Thoracic aorta (tissue), 2 donors: Measurements from ENCODE around the gene GABARAPL2. TPM values are rescaled to one million over a fixed set of nuclear protein-coding genes. Genes with fewer than 3 reads are reported as not detected.

Experiments
- ATAC-seq: fragments of 150-250 bp; one replicate; pipeline ENCODE4 v1.8.0; 2017; ENCODE audit warnings: low read depth; ENCODE audit not compliant: insufficient number of reproducible peaks, low FRiP score
- DNase-seq: peaks from one replicate; pipeline ENCODE4 v3.0.0-alpha.2; 2020; ENCODE audit warnings: low spot score
- H3K27ac ChIP-seq, 2 donors: fragments of 200-600 bp; sonication (generic); 1 replicate in 1 of 2; 2 replicates in 1 of 2; pipeline ENCODE4 v1.5.1; 2016; ENCODE audit warnings: mild to moderate bottlenecking in 2 of 2, moderate library complexity in 2 of 2
- H3K27me3 ChIP-seq: fragments of 200-600 bp; sonication (generic); replicated peaks from 2 replicates; pipeline ENCODE4 v1.6.0; 2016; ENCODE audit warnings: mild to moderate bottlenecking; ENCODE audit not compliant: insufficient read depth
- H3K36me3 ChIP-seq: fragments of 200-600 bp; sonication (generic); one replicate; pipeline ENCODE4 v1.5.1; 2016
- H3K4me1 ChIP-seq, 2 donors: fragments of 200-600 bp; sonication (generic); 1 replicate in 1 of 2; 2 replicates in 1 of 2; pipeline versions ENCODE4 v1.5.1 to v1.6.0; 2016; ENCODE audit warnings: low read depth in 2 of 2, mild to moderate bottlenecking in 1 of 2; ENCODE audit not compliant: control insufficient read depth in 1 of 2
- H3K4me3 ChIP-seq: fragments of 200-600 bp; sonication (generic); 2 replicates; pipeline ENCODE4 v1.5.1; 2016; ENCODE audit warnings: mild to moderate bottlenecking
- H3K9me3 ChIP-seq: fragments of 200-600 bp; sonication (generic); 2 replicates; pipeline ENCODE4 v1.5.1; 2016
- total RNA-seq, 2 donors: library from RNA; depleted of rRNA; stranded (reverse); fragments of >200 nt; gene quantifications; one replicate each; pipeline versions ENCODE4 v1.1.0 to v1.2.3, GENCODE V29; 2016
- TF ChIP-seq, protein P1 (sequence below): fragments of 200-600 bp; sonication (generic); IDR thresholded peaks from one replicate; pipeline ENCODE4 v1.5.1; 2019; ENCODE audit warnings: antibody characterized with exemption

Gene GABARAPL2
- total RNA-seq, 2 donors from 2014 or later: 101 to 122 TPM

GRCh38 chr16:75555707-75556430, 10.3 kb upstream of the GABARAPL2 start, which contains the start of gene TMEM231:
Gene TMEM231 (minus strand): TSS chr16:75556252. CDS start chr16:75556209, 43 bp downstream.
- Histone ChIP-seq H3K4me3 (peak within 1 kb of the TSS; percentile 83), H3K27ac (peak within 1 kb of the TSS; percentile 76 to 77), H3K36me3 (no peaks in the 10 kb centered on the region), H3K27me3 (no peaks in the 10 kb centered on the region), H3K9me3 (no peaks in the 10 kb centered on the region), H3K4me1 (peaks cover 3 to 28% of the 10 kb centered on the region in 2 donors)
- TF ChIP-seq, protein P1, sequence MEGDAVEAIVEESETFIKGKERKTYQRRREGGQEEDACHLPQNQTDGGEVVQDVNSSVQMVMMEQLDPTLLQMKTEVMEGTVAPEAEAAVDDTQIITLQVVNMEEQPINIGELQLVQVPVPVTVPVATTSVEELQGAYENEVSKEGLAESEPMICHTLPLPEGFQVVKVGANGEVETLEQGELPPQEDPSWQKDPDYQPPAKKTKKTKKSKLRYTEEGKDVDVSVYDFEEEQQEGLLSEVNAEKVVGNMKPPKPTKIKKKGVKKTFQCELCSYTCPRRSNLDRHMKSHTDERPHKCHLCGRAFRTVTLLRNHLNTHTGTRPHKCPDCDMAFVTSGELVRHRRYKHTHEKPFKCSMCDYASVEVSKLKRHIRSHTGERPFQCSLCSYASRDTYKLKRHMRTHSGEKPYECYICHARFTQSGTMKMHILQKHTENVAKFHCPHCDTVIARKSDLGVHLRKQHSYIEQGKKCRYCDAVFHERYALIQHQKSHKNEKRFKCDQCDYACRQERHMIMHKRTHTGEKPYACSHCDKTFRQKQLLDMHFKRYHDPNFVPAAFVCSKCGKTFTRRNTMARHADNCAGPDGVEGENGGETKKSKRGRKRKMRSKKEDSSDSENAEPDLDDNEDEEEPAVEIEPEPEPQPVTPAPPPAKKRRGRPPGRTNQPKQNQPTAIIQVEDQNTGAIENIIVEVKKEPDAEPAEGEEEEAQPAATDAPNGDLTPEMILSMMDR: no peak
- DNase-seq (peak; percentile 95), ATAC-seq (peak; percentile 80)

- TF ChIP-seq, protein P1: no peak
- ATAC-seq: no peak
- Histone ChIP-seq H3K27ac (peak overlapping the region; percentile 64 to 76), H3K9me3 (no peaks in the 10 kb centered on the region), H3K27me3 (no peaks in the 10 kb centered on the region), H3K4me1 (peaks cover 3 to 28% of the 10 kb centered on the region in 2 donors), H3K4me3 (peak overlapping the region; percentile 83), H3K36me3 (no peaks in the 10 kb centered on the region)
- DNase-seq: no peak
These were observed 9.7 kb upstream of the GABARAPL2 start for GRCh38 chr16:75556431-75556950.

DNA sequence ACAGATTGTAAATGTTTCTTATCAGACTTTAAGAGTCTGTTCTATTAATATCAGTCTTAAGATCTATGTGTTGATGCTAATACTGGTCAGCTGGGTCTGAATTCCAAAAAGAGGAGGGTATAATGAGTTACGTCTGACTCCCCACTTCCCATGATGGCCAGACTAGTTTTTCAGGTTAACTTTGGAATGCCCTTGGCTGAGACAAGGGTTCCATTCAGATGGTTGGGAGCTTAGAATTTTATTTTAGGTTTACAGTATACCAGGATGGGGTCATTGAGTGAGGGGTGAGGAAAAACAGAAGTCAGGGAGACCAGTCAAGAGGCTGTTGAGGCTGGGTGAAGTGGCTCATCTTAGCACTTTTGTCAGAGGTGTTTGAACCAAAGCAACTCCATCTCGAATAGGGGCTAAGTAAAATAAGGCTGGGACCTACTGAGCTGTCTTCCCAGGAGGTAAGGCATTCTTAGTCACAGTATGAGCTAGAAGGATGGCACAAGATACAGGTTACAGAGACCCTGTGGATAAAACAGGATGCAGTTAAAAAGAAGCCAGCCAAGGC, 7.3 kb upstream of the GABARAPL2 start:
- H3K4me3 ChIP-seq: no peak overlapping the region
- peaks cover 3 to 23% of the 10 kb centered on the region in 2 donors for H3K4me1 ChIP-seq
- H3K27me3 ChIP-seq: no peaks in the 10 kb centered on the region
- ATAC-seq: no peak
- H3K27ac ChIP-seq: no peak overlapping the region
- TF ChIP-seq, protein P1: no peak
- no peak for DNase-seq
- H3K36me3 ChIP-seq: no peaks in the 10 kb centered on the region
- no peaks in the 10 kb centered on the region for H3K9me3 ChIP-seq

- Histone ChIP-seq H3K4me1 (peaks cover 3 to 20% of the 10 kb centered on the region in 2 donors), H3K9me3 (no peaks in the 10 kb centered on the region), H3K27ac (no peak overlapping the region), H3K36me3 (no peaks in the 10 kb centered on the region), H3K4me3 (no peak overlapping the region), H3K27me3 (no peaks in the 10 kb centered on the region)
- no peak for ATAC-seq
- DNase-seq: no peak
- TF ChIP-seq, protein P1: no peak
These were observed 6.4 kb upstream of the GABARAPL2 start for GRCh38 chr16:75559564-75560372.

DNA sequence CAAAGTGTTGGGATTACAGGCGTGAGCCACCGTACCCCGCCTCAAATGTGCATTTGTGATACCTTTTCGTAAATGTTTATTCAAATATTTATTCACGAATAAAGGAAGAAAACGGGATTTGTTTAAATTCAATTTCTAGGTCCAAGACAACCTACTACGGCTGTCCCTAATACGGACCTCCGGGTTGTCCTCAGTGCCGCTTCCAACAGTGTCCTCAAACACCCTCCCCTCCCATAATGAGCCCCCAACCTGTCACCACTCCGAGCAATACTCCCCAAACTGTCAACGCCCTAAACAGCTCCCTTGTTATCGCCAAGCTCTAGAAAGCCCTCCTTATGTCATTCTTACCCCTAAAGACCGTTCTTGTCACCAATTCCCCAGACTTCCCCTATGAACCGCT, 539 bp upstream of the GABARAPL2 start:
- ATAC-seq (no peak), DNase-seq (no peak)
- TF ChIP-seq, protein P1: no peak
- no peaks in the 10 kb centered on the region for H3K36me3 ChIP-seq
- peak overlapping the region; percentile 56 to 67 for H3K27ac ChIP-seq
- no peaks in the 10 kb centered on the region for H3K27me3 ChIP-seq
- H3K4me1 ChIP-seq: peaks cover 25 to 51% of the 10 kb centered on the region in 2 donors
- H3K4me3 ChIP-seq: peak overlapping the region; percentile 96
- no peaks in the 10 kb centered on the region for H3K9me3 ChIP-seq
